ENCODE data around the gene COL5A3.

GRCh38 chr19:9912551-9913236, 97.6 kb downstream of the COL5A3 start:
- TF ChIP-seq POLR2A (IDR thresholded peaks at IDR 0.05) (no peak), CTCF (IDR thresholded peaks at IDR 0.05) (no peak)

All from Peyer's patch (tissue), 4 donors.